A549 treated with GW870086 at 1 μM for 4 hours (cell line): ENCODE data around the gene MAP3K1. TPM values are rescaled to one million over a fixed set of nuclear protein-coding genes. Genes with fewer than 3 reads are reported as not detected.

Experiments used
- total RNA-seq: library from RNA; stranded (reverse); fragments of 200-300 nt; extraction: Qiagen RNA extraction; gene quantifications from 5 replicates; pipeline ENCODE4 v1.2.3, GENCODE V29; 2022; ENCODE audit warnings: low read depth

Gene MAP3K1
- 1.1 to 1.9 TPM (median 1.5 TPM) in 5 replicates for total RNA-seq

GRCh38 chr5:56814963-56815657, at the start of gene MAP3K1:
TSS of gene MAP3K1 (plus strand) at chr5:56815549. CDS start at chr5:56815574, 25 bp downstream.

GRCh38 chr5:56909294-56910209, 94.2 kb downstream of the MAP3K1 start, which contains the start of gene SETD9:
TSS of gene SETD9 (plus strand) at chr5:56909596. CDS start at chr5:56909646, 50 bp downstream.

Other genes with a start within 250 kb of the MAP3K1 start
- 4.5 to 8.2 TPM (median 6.0 TPM) in 5 replicates for gene SETD9, start 94.0 kb downstream of the MAP3K1 start, total RNA-seq
- gene MIER3, start 136.6 kb downstream of the MAP3K1 start, total RNA-seq: 8.0 to 15.3 TPM (median 11.7 TPM) in 5 replicates